B cell (primary cell): ENCODE results near the gene DOLPP1. TPM values are rescaled to one million over a fixed set of nuclear protein-coding genes. Genes with fewer than 3 reads are reported as not detected.

Experiments used
- ATAC-seq: fragments of 200-7000 bp; cut with Tn5 transposase; one replicate; pipeline ENCODE4 v1.10.0; 2021; ENCODE audit warnings: low read depth, mild to moderate bottlenecking, moderate number of reproducible peaks, moderate library complexity
- CTCF ChIA-PET: fragments of 350-600 bp; sonication (Branson Sonifier 250); formaldehyde crosslinking; loops from one replicate; lab custom pipeline; 2021; ENCODE audit warnings: antibody characterized with exemption, inconsistent platforms; lab: Charles Lee
- POLR2A ChIA-PET: fragments of 350-600 bp; sonication (Branson Sonifier 250); formaldehyde crosslinking; loops from one replicate; lab custom pipeline; 2021; ENCODE audit warnings: antibody characterized with exemption; lab: Charles Lee
- DNase-seq: peaks from one replicate; pipeline ENCODE4 v3.0.0; 2013
- H2AFZ ChIP-seq: 2 replicates; pipeline ENCODE4 v1.6.1; 2012; ENCODE audit warnings: mild to moderate bottlenecking, low read depth, low read length; ENCODE audit not compliant: insufficient read depth, poor library complexity, severe bottlenecking
- H3K27ac ChIP-seq, 2 donors: 1 replicate in 1 of 2; 2 replicates in 1 of 2; pipeline ENCODE4 v1.5.1; 2012 to 2013; ENCODE audit warnings: low read length in 2 of 2, mild to moderate bottlenecking in 2 of 2, moderate library complexity in 1 of 2
- H3K27me3 ChIP-seq, 4 experiments: fragments of 200-600 bp in 1 of 4; sonication (generic) in 1 of 4; replicated peaks in 1 of 4; 1 replicate in 2 of 4; 2 replicates in 2 of 4; pipeline versions ENCODE4 v1.6.1 to v1.7.0; 2013 to 2016; ENCODE audit warnings: low read length in 3 of 4, mild to moderate bottlenecking in 2 of 4, mixed read lengths in 1 of 4, moderate library complexity in 1 of 4; ENCODE audit not compliant: insufficient read depth in 4 of 4, control insufficient read depth in 3 of 4; ENCODE audit errors: control extremely low read depth in 1 of 4
- H3K36me3 ChIP-seq, 2 experiments: replicated peaks in 1 of 2; 1 replicate in 1 of 2; 2 replicates in 1 of 2; pipeline versions ENCODE4 v1.6.1 to v1.7.1; 2013; ENCODE audit warnings: low read length in 1 of 2; ENCODE audit not compliant: insufficient read depth in 2 of 2, control insufficient read depth in 1 of 2; ENCODE audit errors: control extremely low read depth in 1 of 2, extremely low read depth in 1 of 2
- H3K4me1 ChIP-seq, 2 donors: fragments of 200-600 bp in 1 of 2; sonication (generic) in 1 of 2; 1 replicate in 1 of 2; 2 replicates in 1 of 2; pipeline versions ENCODE4 v1.5.1 to v1.6.1; 2013 to 2017; ENCODE audit warnings: low read length in 2 of 2; ENCODE audit not compliant: control insufficient read depth in 2 of 2, insufficient read depth in 2 of 2
- H3K4me2 ChIP-seq: replicated peaks from 2 replicates; pipeline ENCODE3; 2012; ENCODE audit warnings: mild to moderate bottlenecking, low read depth, low read length; ENCODE audit not compliant: poor library complexity, severe bottlenecking
- H3K4me3 ChIP-seq, 5 experiments: fragments of 200-600 bp in 1 of 5; sonication (generic) in 1 of 5; 1 replicate in 3 of 5; 2 replicates in 2 of 5; pipeline versions ENCODE4 v1.5.1 to v1.7.0; 2011 to 2016; ENCODE audit warnings: low read length in 4 of 5, mild to moderate bottlenecking in 4 of 5, low read depth in 2 of 5, control low read depth in 1 of 5, moderate library complexity in 1 of 5; ENCODE audit not compliant: insufficient read depth in 1 of 5; ENCODE audit errors: control extremely low read depth in 1 of 5, extremely low read depth in 1 of 5
- H3K79me2 ChIP-seq: fragments of 200-600 bp; sonication (generic); one replicate; pipeline ENCODE4 v1.6.0; 2016; ENCODE audit warnings: low read length; ENCODE audit not compliant: control insufficient read depth, insufficient read depth
- H3K9ac ChIP-seq: fragments of 200-600 bp; sonication (generic); 2 replicates; pipeline ENCODE4 v1.6.1; 2017; ENCODE audit warnings: mild to moderate bottlenecking, low read length, moderate library complexity
- H3K9me3 ChIP-seq, 3 donors: one replicate each; pipeline versions ENCODE4 v1.6.1 to v1.7.1; 2013; ENCODE audit warnings: low read length in 2 of 3; ENCODE audit not compliant: control insufficient read depth in 2 of 3, insufficient read depth in 1 of 3; ENCODE audit errors: control extremely low read depth in 1 of 3
- H4K20me1 ChIP-seq: 2 replicates; pipeline ENCODE4 v1.6.0; 2012; ENCODE audit warnings: mild to moderate bottlenecking, low read length; ENCODE audit not compliant: insufficient read depth, control insufficient read depth, poor library complexity, severe bottlenecking
- H3K27ac Mint-ChIP-seq: one replicate; pipeline ENCODE4 v1.8.0; 2021; ENCODE audit warnings: mixed read lengths
- H3K27me3 Mint-ChIP-seq: one replicate; pipeline ENCODE4 v1.8.0; 2021; ENCODE audit warnings: mixed read lengths
- H3K4me1 Mint-ChIP-seq: one replicate; pipeline ENCODE4 v1.8.0; 2021; ENCODE audit warnings: mixed read lengths
- H3K4me3 Mint-ChIP-seq: one replicate; pipeline ENCODE4 v1.8.0; 2021; ENCODE audit warnings: mixed read lengths
- H3K9me3 Mint-ChIP-seq: one replicate; pipeline ENCODE4 v1.8.0; 2022; ENCODE audit warnings: mixed read lengths; ENCODE audit not compliant: insufficient read depth
- EZH2 ChIP-seq: IDR thresholded peaks from 2 replicates; pipeline ENCODE4 v1.6.1; 2012; ENCODE audit warnings: borderline replicate concordance, low read depth, mild to moderate bottlenecking, moderate library complexity, low read length; ENCODE audit not compliant: insufficient read depth, poor library complexity, severe bottlenecking
- WGBS: methylation state at CpG from one replicate; pipeline ENCODE4 v1.1.5; 2013; ENCODE audit warnings: missing lambda C conversion rate; ENCODE audit not compliant: insufficient coverage; 5-methylcytosine and 5-hydroxymethylcytosine counted together
- intact Hi-C: fragments of 100-400 bp; cut with micrococcal nuclease; formaldehyde crosslinking; loops from one replicate; pipeline ENCODE4 v1.10.0; 2022
- polyA plus RNA-seq: library from polyadenylated mRNA; depleted of rRNA; stranded (reverse); fragments of >200 nt; gene quantifications from 2 replicates; pipeline ENCODE4 v1.2.3, GENCODE V29; 2012
- total RNA-seq, 2 donors: library from RNA; stranded (reverse); fragments of 120-200 nt in 1 of 2; gene quantifications; 1 replicate in 1 of 2; 2 replicates in 1 of 2; pipeline versions ENCODE4 v1.2.3 to v1.2.4, GENCODE V29; 2013 to 2022
- TF ChIP-seq, protein P1 (sequence below): fragments of 200-600 bp; IDR thresholded peaks from one replicate; pipeline ENCODE4 v1.8.0; 2022; ENCODE audit warnings: antibody characterized with exemption, mild to moderate bottlenecking

DOLPP1 gene
- total and polyA plus RNA-seq, 2 donors (not counting 1 experiment from before 2014, with no cell fraction given): 4.7 to 8.6 TPM

DNA sequence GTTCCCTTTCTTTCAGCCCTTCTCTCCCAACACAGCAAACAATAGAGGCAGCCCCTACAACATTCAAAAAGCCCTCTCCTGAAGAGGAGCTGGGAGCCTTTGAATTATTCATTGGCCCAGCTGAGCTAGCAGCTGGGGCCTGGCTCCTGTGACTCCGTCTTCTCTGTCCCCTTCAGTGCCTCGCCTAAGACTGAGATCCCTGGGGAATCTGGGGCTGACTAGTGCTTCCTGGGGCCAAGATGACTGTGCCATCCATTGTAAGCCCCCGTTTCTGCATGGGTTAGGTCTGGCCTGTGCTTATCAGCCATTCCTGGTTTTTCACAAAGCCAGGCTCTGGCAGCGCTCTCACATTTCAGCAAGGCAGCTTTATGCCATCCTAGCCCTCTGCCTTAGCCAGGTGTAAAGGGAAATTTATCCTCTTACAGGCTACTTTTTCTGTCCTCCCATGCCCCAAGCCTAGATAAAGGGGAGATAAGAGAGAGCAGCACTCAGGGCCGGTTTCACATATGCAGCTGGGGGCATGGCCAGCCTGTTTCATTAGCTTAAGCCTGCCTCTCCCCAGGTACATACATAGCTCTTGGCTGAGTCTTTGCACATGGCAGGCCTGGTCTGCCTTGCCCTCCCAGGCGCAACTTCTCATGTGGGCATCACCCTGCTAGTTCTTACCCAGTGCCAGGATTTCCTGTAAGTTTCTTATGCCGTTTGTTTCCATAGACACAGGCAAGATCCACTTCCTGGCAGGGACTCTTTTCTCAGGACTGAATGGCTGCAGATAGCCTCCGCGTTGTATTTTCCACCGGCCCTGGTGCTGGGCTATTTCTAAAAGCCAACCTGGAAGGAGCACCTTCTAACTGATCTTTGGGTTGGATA lies 46.1 kb downstream of the DOLPP1 start:
- intact Hi-C loops: no loop called here
- Mint-ChIP-seq H3K4me1 (peaks cover 5% of the 10 kb centered on the region), H3K27me3 (no peaks in the 10 kb centered on the region), H3K4me3 (no peak overlapping the region), H3K9me3 (no peaks in the 10 kb centered on the region), H3K27ac (no peak overlapping the region)
- Histone ChIP-seq H3K36me3 (peaks cover 0 to 47% of the 10 kb centered on the region in 2 experiments), H3K4me2 (no peak overlapping the region), H3K79me2 (peaks cover 19% of the 10 kb centered on the region), H3K27me3 (no peaks in the 10 kb centered on the region), H3K4me3 (no peak overlapping the region), H3K27ac (no peak overlapping the region), H3K4me1 (peaks cover 4 to 8% of the 10 kb centered on the region in 2 donors), H2AFZ (no peak overlapping the region), H3K9ac (no peak overlapping the region), H3K9me3 (no peaks in the 10 kb centered on the region), H4K20me1 (peaks cover 23% of the 10 kb centered on the region)
- WGBS: 62% methylated on average over 8 of the region's 10 CpGs
- no peak for TF ChIP-seq EZH2
- TF ChIP-seq, protein P1, sequence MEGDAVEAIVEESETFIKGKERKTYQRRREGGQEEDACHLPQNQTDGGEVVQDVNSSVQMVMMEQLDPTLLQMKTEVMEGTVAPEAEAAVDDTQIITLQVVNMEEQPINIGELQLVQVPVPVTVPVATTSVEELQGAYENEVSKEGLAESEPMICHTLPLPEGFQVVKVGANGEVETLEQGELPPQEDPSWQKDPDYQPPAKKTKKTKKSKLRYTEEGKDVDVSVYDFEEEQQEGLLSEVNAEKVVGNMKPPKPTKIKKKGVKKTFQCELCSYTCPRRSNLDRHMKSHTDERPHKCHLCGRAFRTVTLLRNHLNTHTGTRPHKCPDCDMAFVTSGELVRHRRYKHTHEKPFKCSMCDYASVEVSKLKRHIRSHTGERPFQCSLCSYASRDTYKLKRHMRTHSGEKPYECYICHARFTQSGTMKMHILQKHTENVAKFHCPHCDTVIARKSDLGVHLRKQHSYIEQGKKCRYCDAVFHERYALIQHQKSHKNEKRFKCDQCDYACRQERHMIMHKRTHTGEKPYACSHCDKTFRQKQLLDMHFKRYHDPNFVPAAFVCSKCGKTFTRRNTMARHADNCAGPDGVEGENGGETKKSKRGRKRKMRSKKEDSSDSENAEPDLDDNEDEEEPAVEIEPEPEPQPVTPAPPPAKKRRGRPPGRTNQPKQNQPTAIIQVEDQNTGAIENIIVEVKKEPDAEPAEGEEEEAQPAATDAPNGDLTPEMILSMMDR: no peak
- ATAC-seq (no peak), DNase-seq (no peak)
- CTCF ChIA-PET: interaction anchor here (1.4 kb wide), 1 partner anchor 16 kb away, joined by 4 read pairs; no protein-coding TSS in a partner anchor
- POLR2A ChIA-PET: no interaction called here

- Histone ChIP-seq H3K79me2 (peaks cover 8% of the 10 kb centered on the region), H3K36me3 (peaks cover under 1 to 44% of the 10 kb centered on the region in 2 experiments), H3K27ac (no peak overlapping the region), H3K4me3 (no peak overlapping the region), H3K9ac (no peak overlapping the region), H4K20me1 (peaks cover 14% of the 10 kb centered on the region), H3K27me3 (no peaks in the 10 kb centered on the region), H2AFZ (no peak overlapping the region), H3K4me2 (no peak overlapping the region), H3K9me3 (no peaks in the 10 kb centered on the region), H3K4me1 (peaks cover 4 to 8% of the 10 kb centered on the region in 2 donors)
- H3K27ac Mint-ChIP-seq: no peak overlapping the region
- H3K27me3 Mint-ChIP-seq: no peaks in the 10 kb centered on the region
- DNase-seq (no peak), ATAC-seq (no peak)
- POLR2A ChIA-PET: interaction anchor here (0.6 kb wide), 1 partner anchor 704 kb away, joined by 4 read pairs; no protein-coding TSS in a partner anchor
- 96% methylated on average over 4 of the region's 5 CpGs for WGBS
- peaks cover 5% of the 10 kb centered on the region for H3K4me1 Mint-ChIP-seq
- no peak overlapping the region for H3K4me3 Mint-ChIP-seq
- TF ChIP-seq, protein P1: no peak
- no peak for TF ChIP-seq EZH2
- CTCF ChIA-PET: interaction anchor here (0.9 to 18.9 kb wide), 5 partner anchors 14 to 495 kb away, joined by 3 to 382 read pairs (median 5); partner anchors contain the start of gene IER5L
- intact Hi-C loops: no loop called here
- H3K9me3 Mint-ChIP-seq: no peaks in the 10 kb centered on the region
Measured at GRCh38 chr9:129128689-129129088, 47.8 kb downstream of the DOLPP1 start.
